Endothelial cell of umbilical vein (primary cell): Measurements from ENCODE around the gene LIMCH1. TPM values are rescaled to one million over a fixed set of nuclear protein-coding genes. Genes with fewer than 3 reads are reported as not detected.

ENCODE experiments used
- BruUV-seq: library from RNA; stranded (reverse); fragments of 400-500 nt; replicated peaks from 2 replicates; lab custom pipeline; 2021; lab: Mats Ljungman, UMichigan
- CTCF ChIA-PET: fragments of 300-600, 350-600 bp; sonication (Branson Sonifier 250); formaldehyde crosslinking; loops from one replicate; lab custom pipeline; 2021; ENCODE audit warnings: antibody characterized with exemption, inconsistent platforms; lab: Charles Lee
- POLR2A ChIA-PET: fragments of 300-600, 350-600 bp; sonication (Branson Sonifier 250); formaldehyde crosslinking; loops from one replicate; lab custom pipeline; 2021; ENCODE audit warnings: antibody characterized with exemption, inconsistent platforms; lab: Charles Lee
- DNase-seq: peaks from one replicate; pipeline ENCODE4 v3.0.0-alpha.2; 2011; ENCODE audit warnings: low read depth, low spot score
- FAIRE-seq: peaks from 2 replicates; lab custom pipeline; 2011; peaks lifted over from hg19 to GRCh38; lab: Jason Lieb, UNC
- H2AFZ ChIP-seq: 2 replicates; pipeline ENCODE4 v1.6.0; 2012; ENCODE audit warnings: low read depth, low read length, control low read depth, inconsistent platforms
- H3K27ac ChIP-seq: 2 replicates; pipeline ENCODE4 v1.5.1; 2011; ENCODE audit warnings: low read depth, mild to moderate bottlenecking, control low read depth, low read length, moderate library complexity; ENCODE audit not compliant: insufficient read depth
- H3K27me3 ChIP-seq, 2 experiments: 2 replicates each; pipeline versions ENCODE4 v1.6.0 to v1.6.1; 2011; ENCODE audit warnings: low read length in 2 of 2, mixed read lengths in 1 of 2; ENCODE audit not compliant: control insufficient read depth in 2 of 2, insufficient read depth in 2 of 2
- H3K36me3 ChIP-seq, 2 experiments: 2 replicates in 1 of 2; 3 replicates in 1 of 2; pipeline ENCODE4 v1.5.1; 2011; ENCODE audit warnings: low read length in 2 of 2, mild to moderate bottlenecking in 1 of 2, moderate library complexity in 1 of 2; ENCODE audit not compliant: control insufficient read depth in 2 of 2, insufficient read depth in 2 of 2; ENCODE audit errors: extremely low read depth in 1 of 2
- H3K4me1 ChIP-seq: 3 replicates; pipeline ENCODE4 v1.5.1; 2011; ENCODE audit warnings: mild to moderate bottlenecking, low read length; ENCODE audit not compliant: control insufficient read depth, insufficient read depth; ENCODE audit errors: extremely low read depth
- H3K4me2 ChIP-seq: 2 replicates; pipeline ENCODE4 v1.6.1; 2011; ENCODE audit warnings: low read length, control low read depth, mixed read lengths; ENCODE audit not compliant: insufficient read depth
- H3K4me3 ChIP-seq, 3 experiments: fragments of 200-600 bp in 1 of 3; sonication (generic), shearing (Covaris generic) in 1 of 3; replicated peaks in 1 of 3; 2 replicates each; pipeline ENCODE4 v1.5.1; 2011 to 2016; ENCODE audit warnings: control low read depth in 3 of 3, low read length in 3 of 3, mild to moderate bottlenecking in 2 of 3, inconsistent platforms in 1 of 3, low read depth in 1 of 3, moderate library complexity in 1 of 3; ENCODE audit not compliant: insufficient read depth in 1 of 3
- H3K79me2 ChIP-seq: 2 replicates; pipeline ENCODE4 v1.6.0; 2012; ENCODE audit warnings: low read length, inconsistent platforms; ENCODE audit not compliant: control insufficient read depth, insufficient read depth
- H3K9ac ChIP-seq: replicated peaks from 2 replicates; pipeline ENCODE3; 2011; ENCODE audit warnings: low read length, control low read depth; ENCODE audit not compliant: insufficient read depth; ENCODE audit errors: extremely low read depth
- H3K9me1 ChIP-seq: replicated peaks from 3 replicates; pipeline ENCODE4 v1.6.0; 2011; ENCODE audit warnings: mild to moderate bottlenecking, low read length; ENCODE audit not compliant: control insufficient read depth, insufficient read depth; ENCODE audit errors: extremely low read depth
- H3K9me3 ChIP-seq: replicated peaks from 2 replicates; pipeline ENCODE4 v1.5.1; 2012; ENCODE audit warnings: low read length, inconsistent platforms; ENCODE audit not compliant: control insufficient read depth, insufficient read depth
- H4K20me1 ChIP-seq: replicated peaks from 2 replicates; pipeline ENCODE3; 2011; ENCODE audit warnings: mild to moderate bottlenecking, low read length; ENCODE audit not compliant: control insufficient read depth, insufficient read depth; ENCODE audit errors: extremely low read depth
- EZH2 ChIP-seq: IDR thresholded peaks from 2 replicates; pipeline ENCODE4 v1.6.1; 2012; ENCODE audit warnings: borderline replicate concordance, low read depth, mild to moderate bottlenecking, moderate library complexity, low read length, inconsistent platforms; ENCODE audit not compliant: severe bottlenecking
- FOS ChIP-seq: IDR thresholded peaks from 2 replicates; pipeline ENCODE4 v1.6.1; 2011; ENCODE audit warnings: mild to moderate bottlenecking, low read length, moderate library complexity, borderline replicate concordance; ENCODE audit not compliant: insufficient read depth
- GATA2 ChIP-seq: IDR thresholded peaks from 2 replicates; pipeline ENCODE4 v1.7.0; 2011; ENCODE audit warnings: low read depth, mild to moderate bottlenecking, moderate library complexity, mixed read lengths, low read length; ENCODE audit not compliant: insufficient read length, insufficient read depth
- JUN ChIP-seq: IDR thresholded peaks from 2 replicates; pipeline ENCODE4 v1.6.1; 2011; ENCODE audit warnings: borderline replicate concordance, low read depth; ENCODE audit not compliant: insufficient read length, insufficient read depth
- MAX ChIP-seq: IDR thresholded peaks from 2 replicates; pipeline ENCODE4 v1.6.1; 2011; ENCODE audit not compliant: insufficient read depth, insufficient read length
- MYC ChIP-seq: IDR thresholded peaks from one replicate; pipeline ENCODE4 v1.6.1; 2011; ENCODE audit warnings: mild to moderate bottlenecking, low read depth, low read length
- POLR2A ChIP-seq: IDR thresholded peaks from 2 replicates; pipeline ENCODE4 v1.6.1; 2012; ENCODE audit warnings: low read depth, mild to moderate bottlenecking, control low read depth, low read length
- POLR2AphosphoS5 ChIP-seq: IDR thresholded peaks from 2 replicates; pipeline ENCODE4 v1.6.1; 2012; ENCODE audit warnings: low read depth, mild to moderate bottlenecking, control low read depth, low read length, moderate library complexity; ENCODE audit not compliant: insufficient read depth
- dilution Hi-C: fragments of 300-500 bp; cut with MboI; formaldehyde crosslinking; loops from one replicate; pipeline ENCODE4 v1.15.0; 2019; ENCODE audit warnings: low sequenced_read_pairs; ENCODE audit not compliant: extremely low pct_ligation_motif_present
- intact Hi-C: fragments of 100-400 bp; cut with micrococcal nuclease; formaldehyde crosslinking; loops from one replicate; pipeline ENCODE4 v1.10.0; 2022
- polyA plus RNA-seq, 4 experiments: library from polyadenylated mRNA; depleted of rRNA in 3 of 4; stranded (reverse) in 3 of 4; unstranded in 1 of 4; fragments of >200 nt; gene quantifications; 2 replicates each; pipeline versions ENCODE4 v1.2.1 to v1.2.3, GENCODE V29; 2011 to 2012; ENCODE audit warnings: missing spikeins in 1 of 4
- total RNA-seq: library from RNA; stranded (reverse); gene quantifications from 2 replicates; pipeline ENCODE4 v1.2.3, GENCODE V29; 2021
- TF ChIP-seq, protein P1 (sequence below), 2 donors: IDR thresholded peaks; 1 replicate in 1 of 2; 2 replicates in 1 of 2; pipeline ENCODE4 v1.5.1; 2011; ENCODE audit warnings: low read length in 2 of 2, mild to moderate bottlenecking in 2 of 2, moderate library complexity in 2 of 2, control low read depth in 1 of 2, inconsistent platforms in 1 of 2, low read depth in 1 of 2; ENCODE audit not compliant: insufficient read depth in 1 of 2; ENCODE audit errors: extremely low read depth in 1 of 2

Gene LIMCH1
- total and polyA plus RNA-seq, 2 donors (not counting 3 experiments of a cell fraction or from before 2014, with no cell fraction given), result 14.3 to 32.8 TPM

- Histone ChIP-seq H3K79me2 (no peaks in the 10 kb centered on the region), H3K27me3 (peaks cover 0 to 8% of the 10 kb centered on the region in 2 experiments), H3K4me2 (no peak overlapping the region), H3K9me1 (no peaks in the 10 kb centered on the region), H3K27ac (no peak overlapping the region), H3K4me3 (no peak overlapping the region), H3K36me3 (no peaks in the 10 kb centered on the region), H3K4me1 (no peaks in the 10 kb centered on the region), H2AFZ (no peak overlapping the region), H3K9me3 (no peaks in the 10 kb centered on the region), H3K9ac (no peak overlapping the region), H4K20me1 (no peaks in the 10 kb centered on the region)
- intact Hi-C loops, result no loop called here
- ChIA-PET POLR2A (no interaction called here), CTCF (no interaction called here)
- TF ChIP-seq MAX (no peak), POLR2AphosphoS5 (no peak), GATA2 (no peak), EZH2 (no peak), MYC (no peak), POLR2A (no peak), FOS (no peak), JUN (no peak)
- TF ChIP-seq, protein P1, sequence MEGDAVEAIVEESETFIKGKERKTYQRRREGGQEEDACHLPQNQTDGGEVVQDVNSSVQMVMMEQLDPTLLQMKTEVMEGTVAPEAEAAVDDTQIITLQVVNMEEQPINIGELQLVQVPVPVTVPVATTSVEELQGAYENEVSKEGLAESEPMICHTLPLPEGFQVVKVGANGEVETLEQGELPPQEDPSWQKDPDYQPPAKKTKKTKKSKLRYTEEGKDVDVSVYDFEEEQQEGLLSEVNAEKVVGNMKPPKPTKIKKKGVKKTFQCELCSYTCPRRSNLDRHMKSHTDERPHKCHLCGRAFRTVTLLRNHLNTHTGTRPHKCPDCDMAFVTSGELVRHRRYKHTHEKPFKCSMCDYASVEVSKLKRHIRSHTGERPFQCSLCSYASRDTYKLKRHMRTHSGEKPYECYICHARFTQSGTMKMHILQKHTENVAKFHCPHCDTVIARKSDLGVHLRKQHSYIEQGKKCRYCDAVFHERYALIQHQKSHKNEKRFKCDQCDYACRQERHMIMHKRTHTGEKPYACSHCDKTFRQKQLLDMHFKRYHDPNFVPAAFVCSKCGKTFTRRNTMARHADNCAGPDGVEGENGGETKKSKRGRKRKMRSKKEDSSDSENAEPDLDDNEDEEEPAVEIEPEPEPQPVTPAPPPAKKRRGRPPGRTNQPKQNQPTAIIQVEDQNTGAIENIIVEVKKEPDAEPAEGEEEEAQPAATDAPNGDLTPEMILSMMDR (IDR thresholded peaks at IDR 0.05; ENCODE audit: extremely low read depth in 1 of 2, insufficient read depth in 1 of 2, low read depth in 1 of 2, low read length in 2 of 2), result no peak
- DNase-seq (no peak), FAIRE-seq (no peak)
- BruUV-seq, result no TSS peak
- dilution Hi-C loops, result no loop called here
Measured at GRCh38 chr4:41633321-41633720, 95.4 kb downstream of the LIMCH1 start.
